Mammary epithelial cell (primary cell): ENCODE results near the gene BAZ1B.

Experiments
- EZH2 ChIP-seq: IDR thresholded peaks from 2 replicates; pipeline ENCODE4 v1.6.1; 2012; ENCODE audit warnings: low read length, inconsistent platforms, borderline replicate concordance
- TF ChIP-seq, protein P1 (sequence below), 2 donors: IDR thresholded peaks in 1 of 2; conservative IDR thresholded peaks in 1 of 2; 2 replicates each; pipeline ENCODE4 v1.5.1; 2011 to 2012; ENCODE audit warnings: inconsistent platforms in 2 of 2, low read length in 2 of 2, mild to moderate bottlenecking in 2 of 2, control low read depth in 1 of 2, low read depth in 1 of 2; ENCODE audit not compliant: insufficient read depth in 1 of 2; ENCODE audit errors: extremely low read depth in 1 of 2

DNA sequence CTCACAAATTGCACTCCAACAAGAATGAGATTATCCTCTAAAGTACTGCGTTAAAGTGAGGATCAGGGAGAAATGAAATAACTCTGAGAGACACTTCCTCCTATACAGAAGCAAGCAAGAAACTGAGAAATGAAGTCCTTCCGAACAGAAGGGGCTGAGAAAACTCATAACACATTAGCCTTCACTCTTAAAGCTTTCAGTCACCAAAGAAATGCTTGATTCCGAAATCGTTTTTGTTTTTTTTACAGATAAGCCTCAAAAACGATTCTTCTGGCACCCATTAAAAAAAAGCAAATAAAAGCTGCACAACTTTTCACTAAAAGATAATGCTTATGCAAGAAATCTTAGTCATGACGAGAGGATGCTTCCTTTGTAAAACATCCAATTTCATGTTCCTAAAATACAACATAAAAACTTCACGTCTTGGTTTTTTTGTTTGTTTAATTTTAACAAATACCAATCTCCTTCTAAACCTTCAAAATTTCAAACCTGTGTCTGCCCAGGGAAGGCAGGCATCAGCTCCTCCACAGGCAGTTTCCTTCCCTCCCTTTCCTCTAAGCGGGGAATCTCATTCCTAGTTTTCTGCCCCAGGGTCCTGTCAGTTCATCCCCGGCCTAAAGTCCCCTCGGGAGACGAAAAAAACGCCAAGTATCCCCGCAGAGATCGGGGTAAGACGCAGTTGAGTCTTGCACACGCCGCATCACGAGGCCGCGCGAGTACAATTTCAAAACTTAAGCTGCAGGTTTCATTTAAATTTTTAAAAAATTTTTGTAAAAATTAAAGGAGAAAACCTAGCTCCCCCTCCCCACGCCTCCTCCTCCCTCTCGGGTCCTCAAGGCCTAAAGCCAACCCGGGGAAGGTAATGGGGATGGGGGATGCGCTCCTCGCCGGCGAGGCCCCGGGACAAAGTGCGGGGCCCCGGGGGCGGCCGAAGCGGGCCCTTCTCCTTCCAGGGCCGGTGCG, 1.1 kb downstream of the BAZ1B start:
- TF ChIP-seq, protein P1, sequence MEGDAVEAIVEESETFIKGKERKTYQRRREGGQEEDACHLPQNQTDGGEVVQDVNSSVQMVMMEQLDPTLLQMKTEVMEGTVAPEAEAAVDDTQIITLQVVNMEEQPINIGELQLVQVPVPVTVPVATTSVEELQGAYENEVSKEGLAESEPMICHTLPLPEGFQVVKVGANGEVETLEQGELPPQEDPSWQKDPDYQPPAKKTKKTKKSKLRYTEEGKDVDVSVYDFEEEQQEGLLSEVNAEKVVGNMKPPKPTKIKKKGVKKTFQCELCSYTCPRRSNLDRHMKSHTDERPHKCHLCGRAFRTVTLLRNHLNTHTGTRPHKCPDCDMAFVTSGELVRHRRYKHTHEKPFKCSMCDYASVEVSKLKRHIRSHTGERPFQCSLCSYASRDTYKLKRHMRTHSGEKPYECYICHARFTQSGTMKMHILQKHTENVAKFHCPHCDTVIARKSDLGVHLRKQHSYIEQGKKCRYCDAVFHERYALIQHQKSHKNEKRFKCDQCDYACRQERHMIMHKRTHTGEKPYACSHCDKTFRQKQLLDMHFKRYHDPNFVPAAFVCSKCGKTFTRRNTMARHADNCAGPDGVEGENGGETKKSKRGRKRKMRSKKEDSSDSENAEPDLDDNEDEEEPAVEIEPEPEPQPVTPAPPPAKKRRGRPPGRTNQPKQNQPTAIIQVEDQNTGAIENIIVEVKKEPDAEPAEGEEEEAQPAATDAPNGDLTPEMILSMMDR (conservative IDR thresholded peaks at IDR 0.05 in 1 of 2, IDR thresholded peaks at IDR 0.05 in 1 of 2; ENCODE audit: extremely low read depth in 1 of 2, insufficient read depth in 1 of 2, low read depth in 1 of 2, low read length in 2 of 2), result no peak
- no peak for TF ChIP-seq EZH2
